Caco-2 (cell line): ENCODE results near the gene DDX54. TPM values are rescaled to one million over a fixed set of nuclear protein-coding genes. Genes with fewer than 3 reads are reported as not detected.

Experiments used
- BruUV-seq: library from RNA; stranded (reverse); fragments of 400-500 nt; replicated peaks from 2 replicates; lab custom pipeline; 2021; lab: Mats Ljungman, UMichigan
- CTCF ChIA-PET: fragments of 300-600 bp; sonication (Branson Sonifier 250); formaldehyde crosslinking; loops from one replicate; lab custom pipeline; 2022; ENCODE audit warnings: antibody characterized with exemption; lab: Charles Lee
- POLR2A ChIA-PET: fragments of 300-600 bp; sonication (Branson Sonifier 250); formaldehyde crosslinking; loops from one replicate; lab custom pipeline; 2022; ENCODE audit warnings: antibody characterized with exemption; lab: Charles Lee
- DNase-seq, 2 experiments: peaks; one replicate each; pipeline versions ENCODE4 v3.0.0 to v3.0.0-alpha.2; 2020 to 2022
- H3K27me3 ChIP-seq: replicated peaks from 2 replicates; pipeline ENCODE4 v1.6.0; 2011; ENCODE audit warnings: low read length; ENCODE audit not compliant: control insufficient read depth, insufficient read depth
- H3K36me3 ChIP-seq: 2 replicates; pipeline ENCODE4 v1.5.1; 2011; ENCODE audit warnings: low read length; ENCODE audit not compliant: control insufficient read depth, insufficient read depth
- H3K4me1 ChIP-seq: fragments of 250-450 bp; sonication (Bioruptor Pico); 2 replicates; pipeline ENCODE4 v1.5.1; 2020; ENCODE audit warnings: mild to moderate bottlenecking
- H3K4me3 ChIP-seq: 2 replicates; pipeline ENCODE4 v1.5.1; 2011; ENCODE audit warnings: low read depth, mild to moderate bottlenecking, control low read depth, low read length
- H3K9me3 ChIP-seq: fragments of 250-450 bp; sonication (Bioruptor Pico); 2 replicates; pipeline ENCODE4 v1.5.1; 2020; ENCODE audit warnings: mild to moderate bottlenecking, moderate library complexity
- H3K27ac Mint-ChIP-seq: one replicate; pipeline ENCODE4 v1.8.0; 2022; ENCODE audit warnings: mixed read lengths; ENCODE audit not compliant: unreplicated experiment
- H3K27me3 Mint-ChIP-seq: one replicate; pipeline ENCODE4 v1.8.0; 2022; ENCODE audit warnings: mixed read lengths; ENCODE audit not compliant: insufficient read depth, unreplicated experiment
- H3K36me3 Mint-ChIP-seq: one replicate; pipeline ENCODE4 v1.8.0; 2022; ENCODE audit warnings: mild to moderate bottlenecking, mixed read lengths; ENCODE audit not compliant: insufficient read depth, unreplicated experiment
- H3K4me1 Mint-ChIP-seq: one replicate; pipeline ENCODE4 v1.8.0; 2022; ENCODE audit warnings: low read depth, mixed read lengths; ENCODE audit not compliant: unreplicated experiment
- H3K4me3 Mint-ChIP-seq: one replicate; pipeline ENCODE4 v1.8.0; 2022; ENCODE audit warnings: mild to moderate bottlenecking, moderate library complexity, mixed read lengths; ENCODE audit not compliant: unreplicated experiment
- H3K9me3 Mint-ChIP-seq: one replicate; pipeline ENCODE4 v1.8.0; 2022; ENCODE audit warnings: mixed read lengths; ENCODE audit not compliant: unreplicated experiment
- intact Hi-C: fragments of 100-400 bp; cut with micrococcal nuclease; formaldehyde crosslinking; loops from one replicate; pipeline ENCODE4 v1.10.0; 2022; ENCODE audit not compliant: unreplicated experiment
- total RNA-seq: library from RNA; stranded (reverse); gene quantifications from 2 replicates; pipeline ENCODE4 v1.2.3, GENCODE V29; 2022
- TF ChIP-seq, protein P1 (sequence below), 2 experiments: fragments of 200-600 bp in 1 of 2; IDR thresholded peaks; 1 replicate in 1 of 2; 2 replicates in 1 of 2; pipeline versions ENCODE4 v1.5.1 to v1.8.0; 2011 to 2022; ENCODE audit warnings: antibody characterized with exemption in 1 of 2, control low read depth in 1 of 2, inconsistent platforms in 1 of 2, low read depth in 1 of 2, low read length in 1 of 2, mild to moderate bottlenecking in 1 of 2, moderate library complexity in 1 of 2; ENCODE audit not compliant: insufficient read depth in 1 of 2, severe bottlenecking in 1 of 2, unreplicated experiment in 1 of 2

DDX54 gene
- total RNA-seq, 1 experiment from 2014 or later, result 110 TPM

DNA sequence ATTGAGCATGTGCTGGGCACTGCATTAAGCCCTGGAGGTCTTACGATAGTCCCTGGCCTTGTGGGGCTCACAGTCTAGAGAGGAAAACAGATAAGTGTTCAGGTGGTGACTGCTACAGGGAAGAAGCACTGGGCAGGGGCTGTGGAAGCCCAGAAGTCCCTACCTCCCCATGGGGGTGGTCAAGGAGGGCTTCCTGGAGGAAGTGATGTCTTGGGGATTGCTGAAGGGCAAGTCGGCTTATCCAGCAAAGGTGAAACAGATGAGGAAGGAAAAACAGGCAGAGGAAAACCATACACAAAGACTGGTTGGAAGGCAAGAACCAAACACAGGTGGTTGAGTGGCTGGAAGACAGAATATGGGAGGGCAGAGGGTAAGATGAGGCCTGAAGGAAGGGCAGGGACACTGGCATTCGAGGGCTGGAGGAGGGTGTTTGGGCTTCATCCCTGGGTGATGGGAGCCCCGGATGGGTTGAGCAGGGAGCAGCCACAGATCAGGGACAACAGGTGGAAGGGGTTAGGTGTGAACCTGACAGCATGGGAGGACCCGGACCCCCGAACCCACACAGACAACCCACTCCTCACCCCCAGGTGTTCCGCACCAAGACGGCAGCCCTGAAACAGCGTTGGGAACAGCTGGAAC is 33.0 kb downstream of the DDX54 start:
- H3K27ac Mint-ChIP-seq, result no peak overlapping the region
- peak overlapping the region; percentile 63 for H3K4me3 Mint-ChIP-seq
- peaks cover 8% of the 10 kb centered on the region for H3K36me3 Mint-ChIP-seq
- CTCF ChIA-PET, result interaction anchor here (0.6 to 1.6 kb wide), 14 partner anchors 20 to 252 kb away, joined by 3 to 16 read pairs (median 3); partner anchors contain the start of gene RITA1
- Histone ChIP-seq H3K9me3 (no peaks in the 10 kb centered on the region), H3K4me1 (peaks cover 13% of the 10 kb centered on the region), H3K27me3 (peaks cover 3% of the 10 kb centered on the region; the same call in 1 of the 2 replicates), H3K4me3 (no peak overlapping the region; the same call in none of the 2 replicates), H3K36me3 (no peaks in the 10 kb centered on the region)
- intact Hi-C loops, result loop anchor here (2.0 kb wide), 1 partner anchor 160 kb away; no protein-coding TSS in a partner anchor
- peaks cover 13% of the 10 kb centered on the region for H3K27me3 Mint-ChIP-seq
- TF ChIP-seq, protein P1, sequence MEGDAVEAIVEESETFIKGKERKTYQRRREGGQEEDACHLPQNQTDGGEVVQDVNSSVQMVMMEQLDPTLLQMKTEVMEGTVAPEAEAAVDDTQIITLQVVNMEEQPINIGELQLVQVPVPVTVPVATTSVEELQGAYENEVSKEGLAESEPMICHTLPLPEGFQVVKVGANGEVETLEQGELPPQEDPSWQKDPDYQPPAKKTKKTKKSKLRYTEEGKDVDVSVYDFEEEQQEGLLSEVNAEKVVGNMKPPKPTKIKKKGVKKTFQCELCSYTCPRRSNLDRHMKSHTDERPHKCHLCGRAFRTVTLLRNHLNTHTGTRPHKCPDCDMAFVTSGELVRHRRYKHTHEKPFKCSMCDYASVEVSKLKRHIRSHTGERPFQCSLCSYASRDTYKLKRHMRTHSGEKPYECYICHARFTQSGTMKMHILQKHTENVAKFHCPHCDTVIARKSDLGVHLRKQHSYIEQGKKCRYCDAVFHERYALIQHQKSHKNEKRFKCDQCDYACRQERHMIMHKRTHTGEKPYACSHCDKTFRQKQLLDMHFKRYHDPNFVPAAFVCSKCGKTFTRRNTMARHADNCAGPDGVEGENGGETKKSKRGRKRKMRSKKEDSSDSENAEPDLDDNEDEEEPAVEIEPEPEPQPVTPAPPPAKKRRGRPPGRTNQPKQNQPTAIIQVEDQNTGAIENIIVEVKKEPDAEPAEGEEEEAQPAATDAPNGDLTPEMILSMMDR (IDR thresholded peaks at IDR 0.05; ENCODE audit: insufficient read depth in 1 of 2, low read depth in 1 of 2, low read length in 1 of 2, severe bottlenecking in 1 of 2, unreplicated experiment in 1 of 2), result no peak
- POLR2A ChIA-PET, result interaction anchor here (1.2 kb wide), 1 partner anchor 33 kb away, joined by 8 read pairs; the partner anchor contains the start of genes DDX54 and RITA1
- no peaks in the 10 kb centered on the region for H3K4me1 Mint-ChIP-seq
- DNase-seq, result no peak
- H3K9me3 Mint-ChIP-seq, result no peaks in the 10 kb centered on the region
- no TSS peak for BruUV-seq

DNA sequence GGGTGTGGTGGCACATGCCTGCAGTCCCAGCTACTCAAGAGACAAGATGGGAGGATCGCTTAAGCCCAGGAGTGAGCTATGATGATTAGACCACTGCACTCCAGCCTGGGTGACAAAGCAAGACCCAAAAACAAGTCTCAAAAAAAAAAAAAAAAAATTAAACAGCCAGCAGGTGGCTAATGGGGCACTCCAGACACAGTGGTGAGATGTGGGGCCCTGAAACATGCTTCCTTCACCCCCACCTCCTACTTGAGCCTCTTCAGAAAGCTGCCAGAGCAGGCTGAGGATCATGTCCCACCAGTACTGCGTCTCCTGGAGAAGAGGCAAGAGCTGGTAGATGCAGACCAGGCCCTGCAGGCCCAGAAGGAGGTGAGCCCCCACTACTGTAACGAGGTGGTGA is 33.6 kb downstream of the DDX54 start:
- Mint-ChIP-seq H3K27ac (no peak overlapping the region), H3K4me3 (peak overlapping the region; percentile 63), H3K36me3 (peaks cover 2% of the 10 kb centered on the region), H3K9me3 (no peaks in the 10 kb centered on the region), H3K27me3 (peaks cover 14% of the 10 kb centered on the region), H3K4me1 (no peaks in the 10 kb centered on the region)
- no peak for DNase-seq
- H3K4me1 ChIP-seq, result peaks cover 13% of the 10 kb centered on the region
- no peak overlapping the region for H3K4me3 ChIP-seq
- no peaks in the 10 kb centered on the region for H3K9me3 ChIP-seq
- no TSS peak for BruUV-seq
- ChIA-PET POLR2A (no interaction called here), CTCF (interaction anchor here (0.7 kb wide), 1 partner anchor 23 kb away, joined by 3 read pairs; no protein-coding TSS in a partner anchor)
- H3K27me3 ChIP-seq, result peaks cover 3% of the 10 kb centered on the region; the same call in 1 of the 2 replicates
- TF ChIP-seq, protein P1 (IDR thresholded peaks at IDR 0.05; ENCODE audit: insufficient read depth in 1 of 2, low read depth in 1 of 2, low read length in 1 of 2, severe bottlenecking in 1 of 2, unreplicated experiment in 1 of 2), result no peak
- no peaks in the 10 kb centered on the region for H3K36me3 ChIP-seq
- intact Hi-C loops, result loop anchor here (2.0 kb wide), 1 partner anchor 159 kb away; no protein-coding TSS in a partner anchor

DNA sequence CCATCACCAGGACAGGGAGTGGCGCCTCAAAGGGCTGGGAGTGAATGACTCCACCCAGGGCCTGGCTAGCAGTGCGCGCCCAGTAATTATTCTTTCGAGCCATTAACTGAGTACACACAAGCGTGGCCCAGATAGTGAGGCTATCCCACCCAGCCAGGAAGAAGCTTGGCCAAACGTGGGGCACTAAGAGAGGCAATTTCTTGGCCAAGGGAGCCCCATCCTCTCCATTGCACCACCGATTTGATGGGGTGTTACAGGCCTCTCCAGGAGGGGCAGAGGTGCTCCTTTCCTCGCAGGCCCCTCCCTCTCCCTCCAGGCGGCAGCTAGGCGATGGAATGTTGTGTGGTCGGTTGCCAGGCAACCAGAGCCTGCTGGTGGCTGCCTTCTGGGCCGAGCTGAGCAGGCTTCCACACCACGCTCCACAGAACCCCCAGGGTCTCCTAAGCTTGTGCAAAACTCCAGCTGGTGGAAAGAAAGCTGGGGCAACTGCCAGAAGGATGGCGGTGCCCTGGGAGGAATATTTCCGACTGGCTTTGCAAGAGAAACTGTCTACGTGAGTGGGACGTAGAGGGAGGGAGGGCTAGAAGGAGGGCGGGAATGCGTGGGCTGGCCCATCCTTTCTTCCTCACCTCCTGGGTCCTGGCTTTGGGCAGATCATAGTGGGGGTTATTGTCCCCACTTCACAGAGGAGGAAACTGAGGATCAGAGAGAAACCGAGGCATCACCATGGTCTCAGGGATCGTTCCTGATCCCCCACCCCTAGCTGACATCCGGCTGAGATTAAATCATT is 35.7 kb downstream of the DDX54 start, which contains the start of gene CFAP73:
TSS of gene CFAP73 (plus strand) at position 364 of the 790 bp plus-strand sequence. CDS start at position 498, 134 bp downstream.
- no peaks in the 10 kb centered on the region for H3K36me3 Mint-ChIP-seq
- peak; percentile 91 for DNase-seq
- peak within 1 kb of the TSS; percentile 35 for H3K27ac Mint-ChIP-seq
- Histone ChIP-seq H3K9me3 (no peaks in the 10 kb centered on the region), H3K4me3 (no peak within 1 kb of the TSS), H3K27me3 (peaks cover 3% of the 10 kb centered on the region; the same call in 1 of the 2 replicates), H3K4me1 (peaks cover 13% of the 10 kb centered on the region), H3K36me3 (no peaks in the 10 kb centered on the region)
- H3K4me3 Mint-ChIP-seq, result no peak within 1 kb of the TSS
- ChIA-PET POLR2A (no interaction called here), CTCF (interaction anchor here (0.6 to 1.1 kb wide), 2 partner anchors 20 to 32 kb away, joined by 3 to 4 read pairs; no protein-coding TSS in a partner anchor)
- TF ChIP-seq, protein P1 (IDR thresholded peaks at IDR 0.05; ENCODE audit: insufficient read depth in 1 of 2, low read depth in 1 of 2, low read length in 1 of 2, severe bottlenecking in 1 of 2, unreplicated experiment in 1 of 2), result no peak
- H3K27me3 Mint-ChIP-seq, result peaks cover 14% of the 10 kb centered on the region
- H3K9me3 Mint-ChIP-seq, result no peaks in the 10 kb centered on the region
- BruUV-seq, result no TSS peak
- intact Hi-C loops, result no loop called here
- H3K4me1 Mint-ChIP-seq, result no peaks in the 10 kb centered on the region
